Measurements from ENCODE around the gene HOXB2.

- TF ChIP-seq BCL11A (IDR thresholded peaks at IDR 0.05; ENCODE audit: low read depth in 2 of 2, low read length in 2 of 2) (no peak), RXRA (IDR thresholded peaks at IDR 0.05; ENCODE audit: insufficient read depth, low read depth, low read length) (no peak), CTCF (IDR thresholded peaks at IDR 0.05; ENCODE audit: control extremely low read depth in 1 of 3, insufficient read depth in 1 of 3, low read depth in 1 of 3, low read length in 3 of 3) (no peak), RFX5 (IDR thresholded peaks at IDR 0.05; ENCODE audit: borderline replicate concordance, low read depth, low read length) (no peak), EZH2 (IDR thresholded peaks at IDR 0.05; ENCODE audit: low read depth, low read length, severe bottlenecking) (no peak), NRF1 (IDR thresholded peaks at IDR 0.05; ENCODE audit: low read depth, low read length) (no peak), ZNF274 (IDR thresholded peaks at IDR 0.05; ENCODE audit: borderline replicate concordance, extremely low read depth, low read length) (no peak), ASH2L (IDR thresholded peaks at IDR 0.05; ENCODE audit: low read length) (no peak), TAF1 (IDR thresholded peaks at IDR 0.05; ENCODE audit: low read depth, low read length) (no peak), EP300 (IDR thresholded peaks at IDR 0.05; ENCODE audit: borderline replicate concordance in 1 of 2, low read depth in 2 of 2, low read length in 2 of 2) (no peak), MAFK (IDR thresholded peaks at IDR 0.05; ENCODE audit: low read depth, low read length) (no peak)
- TF ChIP-seq, protein P1, sequence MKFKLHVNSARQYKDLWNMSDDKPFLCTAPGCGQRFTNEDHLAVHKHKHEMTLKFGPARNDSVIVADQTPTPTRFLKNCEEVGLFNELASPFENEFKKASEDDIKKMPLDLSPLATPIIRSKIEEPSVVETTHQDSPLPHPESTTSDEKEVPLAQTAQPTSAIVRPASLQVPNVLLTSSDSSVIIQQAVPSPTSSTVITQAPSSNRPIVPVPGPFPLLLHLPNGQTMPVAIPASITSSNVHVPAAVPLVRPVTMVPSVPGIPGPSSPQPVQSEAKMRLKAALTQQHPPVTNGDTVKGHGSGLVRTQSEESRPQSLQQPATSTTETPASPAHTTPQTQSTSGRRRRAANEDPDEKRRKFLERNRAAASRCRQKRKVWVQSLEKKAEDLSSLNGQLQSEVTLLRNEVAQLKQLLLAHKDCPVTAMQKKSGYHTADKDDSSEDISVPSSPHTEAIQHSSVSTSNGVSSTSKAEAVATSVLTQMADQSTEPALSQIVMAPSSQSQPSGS (IDR thresholded peaks at IDR 0.05; ENCODE audit: low read length), result no peak
These were observed 43.1 kb upstream of the HOXB2 start for GRCh38 chr17:48588074-48588415.
